ENCODE results near the gene CITED4.
A peak's percentile ranks its signal among the peaks of the same experiment; 100 is the strongest.

CITED4 gene

DNA sequence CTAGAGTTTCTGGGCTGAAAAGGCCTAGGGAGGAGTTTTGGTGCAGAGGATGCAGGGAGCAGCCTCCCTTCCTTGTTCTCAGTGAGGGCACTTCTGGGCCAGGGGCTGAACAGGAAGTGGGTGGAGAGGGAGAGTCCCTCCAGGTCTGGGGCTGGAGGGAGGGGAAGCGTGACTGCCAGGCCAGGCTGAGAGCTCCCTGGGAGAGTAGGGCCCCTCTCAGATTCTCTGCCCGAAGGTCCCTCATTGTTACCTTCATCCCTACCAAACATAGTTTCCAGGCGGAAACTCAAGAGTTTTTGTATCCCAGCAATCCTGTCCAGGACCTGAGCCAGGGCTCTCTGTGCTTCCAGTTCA is 36.8 kb downstream of the CITED4 start:
- Histone ChIP-seq H3K79me2 (ENCODE audit: control insufficient read depth, insufficient read depth, low read length, poor library complexity) (no peaks in the 10 kb centered on the region), H2BK5ac (ENCODE audit: low read depth, low read length, poor library complexity) (no peak overlapping the region), H3K27ac (ENCODE audit: low read depth, low read length) (no peak overlapping the region), H3K18ac (ENCODE audit: low read length) (no peak overlapping the region), H3K14ac (ENCODE audit: low read length) (no peak overlapping the region), H3K9me3 (ENCODE audit: insufficient read depth, low read depth, low read length) (peaks cover under 1% of the 10 kb centered on the region), H3K23ac (ENCODE audit: low read length) (no peak overlapping the region), H3K27me3 (ENCODE audit: insufficient read depth, low read length) (no peaks in the 10 kb centered on the region), H2BK120ac (ENCODE audit: insufficient read depth, low read length, poor library complexity) (no peak overlapping the region), H3K79me1 (ENCODE audit: low read length) (no peaks in the 10 kb centered on the region), H2AFZ (ENCODE audit: insufficient read depth, low read length, poor library complexity) (no peak overlapping the region), H4K8ac (ENCODE audit: low read depth, low read length) (peak overlapping the region; percentile 49), H4K12ac (ENCODE audit: low read depth, low read length) (no peak overlapping the region), H3K4me3 (ENCODE audit: low read depth, low read length) (no peak overlapping the region), H2AK5ac (ENCODE audit: low read length) (no peak overlapping the region), H3K4me1 (ENCODE audit: control insufficient read depth in 1 of 2, insufficient read depth in 2 of 2, low read length in 2 of 2) (peaks cover 15 to 19% of the 10 kb centered on the region in 2 experiments), H4K91ac (ENCODE audit: low read depth, low read length) (peak overlapping the region; percentile 17), H3K36me3 (ENCODE audit: control insufficient read depth in 1 of 2, insufficient read depth in 2 of 2, low read length in 2 of 2) (no peaks in the 10 kb centered on the region), H3K4me2 (ENCODE audit: low read length) (no peak overlapping the region), H2BK12ac (ENCODE audit: low read length) (no peak overlapping the region), H3K9ac (ENCODE audit: low read length) (no peak overlapping the region), H3K4ac (ENCODE audit: low read depth, low read length) (no peak overlapping the region)
- WGBS (ENCODE audit: extremely low coverage, insufficient coverage, insufficient read length), result no CpG with 5 or more reads among the region's 3 CpGs
- no peak for DNase-seq

DNA sequence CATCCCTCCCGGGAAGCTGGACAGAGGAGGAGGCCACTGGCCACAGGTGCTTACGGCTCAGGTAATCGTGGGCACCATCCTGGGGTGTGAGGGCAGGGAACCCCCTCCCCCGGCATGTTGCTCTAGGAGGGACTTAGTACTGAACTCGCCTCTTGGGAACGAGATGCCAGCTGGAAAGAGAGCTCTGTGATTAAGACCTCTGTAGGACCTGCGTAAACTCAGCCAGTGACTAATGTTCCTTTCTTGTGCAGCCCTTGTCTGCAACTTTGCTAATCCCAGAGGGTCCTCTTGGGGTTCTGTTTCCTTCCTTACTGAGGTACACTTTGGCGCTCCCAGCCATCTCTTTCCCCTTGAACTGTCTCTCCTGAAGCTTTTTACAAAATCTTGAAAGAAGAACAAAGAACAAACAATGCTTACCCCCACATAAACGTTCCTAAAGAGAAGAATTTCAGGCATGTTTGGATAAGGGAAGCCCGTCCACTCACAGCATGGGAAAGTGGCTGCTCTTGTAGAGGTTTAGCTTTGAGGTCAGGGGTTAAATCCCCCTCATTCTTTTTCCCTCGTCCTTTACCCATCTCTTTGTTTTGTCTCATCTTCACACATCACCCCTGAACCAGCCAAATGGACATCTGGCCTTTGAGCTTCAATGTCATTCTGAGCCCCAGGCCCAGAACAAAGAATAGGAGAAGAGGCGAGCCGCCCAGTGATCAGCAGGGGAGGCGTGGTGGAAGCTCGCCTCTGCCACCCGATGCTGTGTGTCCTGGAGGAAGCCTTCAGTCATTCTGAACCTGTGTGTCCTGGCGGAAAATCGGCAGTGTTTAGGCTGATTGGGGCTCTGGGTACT is 37.4 kb downstream of the CITED4 start:
- H3K4ac ChIP-seq (ENCODE audit: low read depth, low read length), result no peak overlapping the region
- H2BK12ac ChIP-seq (ENCODE audit: low read length), result no peak overlapping the region
- no peak overlapping the region for H2AFZ ChIP-seq (ENCODE audit: insufficient read depth, low read length, poor library complexity)
- H3K18ac ChIP-seq (ENCODE audit: low read length), result no peak overlapping the region
- no peaks in the 10 kb centered on the region for H3K36me3 ChIP-seq (ENCODE audit: control insufficient read depth in 1 of 2, insufficient read depth in 2 of 2, low read length in 2 of 2)
- no peak overlapping the region for H3K23ac ChIP-seq (ENCODE audit: low read length)
- H3K14ac ChIP-seq (ENCODE audit: low read length), result no peak overlapping the region
- H3K4me2 ChIP-seq (ENCODE audit: low read length), result no peak overlapping the region
- H2AK5ac ChIP-seq (ENCODE audit: low read length), result no peak overlapping the region
- H3K79me1 ChIP-seq (ENCODE audit: low read length), result no peaks in the 10 kb centered on the region
- H3K9ac ChIP-seq (ENCODE audit: low read length), result no peak overlapping the region
- peak overlapping the region; percentile 49 for H4K8ac ChIP-seq (ENCODE audit: low read depth, low read length)
- H4K12ac ChIP-seq (ENCODE audit: low read depth, low read length), result no peak overlapping the region
- no peak overlapping the region for H3K4me3 ChIP-seq (ENCODE audit: low read depth, low read length)
- H2BK120ac ChIP-seq (ENCODE audit: insufficient read depth, low read length, poor library complexity), result no peak overlapping the region
- peaks cover 15 to 19% of the 10 kb centered on the region in 2 experiments for H3K4me1 ChIP-seq (ENCODE audit: control insufficient read depth in 1 of 2, insufficient read depth in 2 of 2, low read length in 2 of 2)
- DNase-seq, result peak in 1 of 2 donors; percentile 17
- no peaks in the 10 kb centered on the region for H3K27me3 ChIP-seq (ENCODE audit: insufficient read depth, low read length)
- no peaks in the 10 kb centered on the region for H3K79me2 ChIP-seq (ENCODE audit: control insufficient read depth, insufficient read depth, low read length, poor library complexity)
- no CpG with 5 or more reads among the region's 18 CpGs for WGBS (ENCODE audit: extremely low coverage, insufficient coverage, insufficient read length)
- H3K9me3 ChIP-seq (ENCODE audit: insufficient read depth, low read depth, low read length), result no peaks in the 10 kb centered on the region
- peak overlapping the region; percentile 16 for H4K91ac ChIP-seq (ENCODE audit: low read depth, low read length)
- H3K27ac ChIP-seq (ENCODE audit: low read depth, low read length), result no peak overlapping the region
- no peak overlapping the region for H2BK5ac ChIP-seq (ENCODE audit: low read depth, low read length, poor library complexity)

DNA sequence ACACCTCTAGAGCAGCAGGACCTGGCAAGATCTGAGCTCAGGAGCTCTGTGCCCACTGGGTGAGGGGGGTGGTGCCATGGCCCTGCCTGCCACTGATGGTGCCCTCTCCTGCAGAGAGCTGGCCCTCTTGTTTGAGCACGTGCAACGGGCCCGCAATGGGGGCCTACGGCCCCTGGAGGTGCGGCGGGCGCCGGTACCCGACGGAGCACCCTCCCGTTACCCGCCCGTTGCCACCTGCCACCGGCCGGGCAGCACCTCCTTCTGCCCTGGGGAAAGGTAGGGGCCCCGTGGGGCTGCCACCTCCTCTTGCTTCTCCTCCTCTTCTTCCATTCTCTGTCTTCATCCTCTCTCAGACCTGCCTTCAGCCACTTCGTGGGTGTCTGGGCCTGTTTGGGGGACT is 38.2 kb downstream of the CITED4 start:
- Histone ChIP-seq H3K27ac (ENCODE audit: low read depth, low read length) (no peak overlapping the region), H3K23ac (ENCODE audit: low read length) (no peak overlapping the region), H2BK12ac (ENCODE audit: low read length) (no peak overlapping the region), H3K4me3 (ENCODE audit: low read depth, low read length) (no peak overlapping the region), H4K91ac (ENCODE audit: low read depth, low read length) (no peak overlapping the region), H3K79me1 (ENCODE audit: low read length) (no peaks in the 10 kb centered on the region), H4K12ac (ENCODE audit: low read depth, low read length) (no peak overlapping the region), H3K4ac (ENCODE audit: low read depth, low read length) (no peak overlapping the region), H3K9me3 (ENCODE audit: insufficient read depth, low read depth, low read length) (peaks cover 4% of the 10 kb centered on the region), H2BK5ac (ENCODE audit: low read depth, low read length, poor library complexity) (no peak overlapping the region), H2BK120ac (ENCODE audit: insufficient read depth, low read length, poor library complexity) (no peak overlapping the region), H3K9ac (ENCODE audit: low read length) (no peak overlapping the region), H3K79me2 (ENCODE audit: control insufficient read depth, insufficient read depth, low read length, poor library complexity) (no peaks in the 10 kb centered on the region), H3K27me3 (ENCODE audit: insufficient read depth, low read length) (no peaks in the 10 kb centered on the region), H3K4me1 (ENCODE audit: control insufficient read depth in 1 of 2, insufficient read depth in 2 of 2, low read length in 2 of 2) (peaks cover 15 to 19% of the 10 kb centered on the region in 2 experiments), H3K4me2 (ENCODE audit: low read length) (no peak overlapping the region), H2AFZ (ENCODE audit: insufficient read depth, low read length, poor library complexity) (no peak overlapping the region), H3K36me3 (ENCODE audit: control insufficient read depth in 1 of 2, insufficient read depth in 2 of 2, low read length in 2 of 2) (no peaks in the 10 kb centered on the region), H3K18ac (ENCODE audit: low read length) (no peak overlapping the region), H2AK5ac (ENCODE audit: low read length) (no peak overlapping the region), H3K14ac (ENCODE audit: low read length) (no peak overlapping the region), H4K8ac (ENCODE audit: low read depth, low read length) (no peak overlapping the region)
- DNase-seq, result no peak
- WGBS (ENCODE audit: extremely low coverage, insufficient coverage, insufficient read length), result no CpG with 5 or more reads among the region's 17 CpGs

DNA sequence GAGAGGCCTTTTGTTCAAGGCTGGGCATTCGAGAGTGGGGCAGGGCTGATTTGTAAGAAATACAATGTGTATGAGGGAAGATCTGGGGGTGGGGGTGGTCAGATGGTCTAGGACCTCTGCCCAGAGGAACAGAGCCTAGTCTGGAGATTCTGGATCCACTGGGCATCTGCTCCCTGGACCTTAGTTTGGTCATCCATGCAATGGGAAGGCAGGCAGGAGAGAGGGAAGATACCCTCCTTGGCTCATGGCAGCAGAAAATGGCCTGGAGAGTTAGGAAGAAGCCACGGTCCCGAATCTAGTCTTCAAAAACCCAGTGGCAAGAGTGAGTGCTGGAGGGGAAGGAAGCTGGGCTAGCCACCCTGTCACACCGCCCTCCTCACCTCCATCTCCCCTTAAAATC is 38.8 kb downstream of the CITED4 start:
- Histone ChIP-seq H3K36me3 (ENCODE audit: control insufficient read depth in 1 of 2, insufficient read depth in 2 of 2, low read length in 2 of 2) (no peaks in the 10 kb centered on the region), H2BK5ac (ENCODE audit: low read depth, low read length, poor library complexity) (no peak overlapping the region), H3K14ac (ENCODE audit: low read length) (no peak overlapping the region), H3K23ac (ENCODE audit: low read length) (no peak overlapping the region), H3K27me3 (ENCODE audit: insufficient read depth, low read length) (peaks cover 2% of the 10 kb centered on the region), H3K79me2 (ENCODE audit: control insufficient read depth, insufficient read depth, low read length, poor library complexity) (no peaks in the 10 kb centered on the region), H4K91ac (ENCODE audit: low read depth, low read length) (no peak overlapping the region), H3K4ac (ENCODE audit: low read depth, low read length) (no peak overlapping the region), H3K27ac (ENCODE audit: low read depth, low read length) (no peak overlapping the region), H3K9me3 (ENCODE audit: insufficient read depth, low read depth, low read length) (peaks cover 7% of the 10 kb centered on the region), H3K4me3 (ENCODE audit: low read depth, low read length) (no peak overlapping the region), H3K18ac (ENCODE audit: low read length) (no peak overlapping the region), H2BK120ac (ENCODE audit: insufficient read depth, low read length, poor library complexity) (no peak overlapping the region), H2AFZ (ENCODE audit: insufficient read depth, low read length, poor library complexity) (no peak overlapping the region), H2AK5ac (ENCODE audit: low read length) (no peak overlapping the region), H4K8ac (ENCODE audit: low read depth, low read length) (no peak overlapping the region), H3K79me1 (ENCODE audit: low read length) (no peaks in the 10 kb centered on the region), H2BK12ac (ENCODE audit: low read length) (no peak overlapping the region), H3K4me1 (ENCODE audit: control insufficient read depth in 1 of 2, insufficient read depth in 2 of 2, low read length in 2 of 2) (peaks cover 18 to 21% of the 10 kb centered on the region in 2 experiments), H3K4me2 (ENCODE audit: low read length) (no peak overlapping the region), H4K12ac (ENCODE audit: low read depth, low read length) (no peak overlapping the region), H3K9ac (ENCODE audit: low read length) (no peak overlapping the region)
- no CpG with 5 or more reads among the region's 4 CpGs for WGBS (ENCODE audit: extremely low coverage, insufficient coverage, insufficient read length)
- DNase-seq, result no peak
